Measurements from ENCODE around the gene SYT12. TPM values are rescaled to one million over a fixed set of nuclear protein-coding genes. Genes with fewer than 3 reads are reported as not detected.

SYT12 gene
- total RNA-seq, 1 donor from 2014 or later = 6.3 TPM

GRCh38 chr11:67030976-67031375 lies 8.0 kb downstream of the SYT12 start:
- no peaks in the 10 kb centered on the region for H3K36me3 ChIP-seq
- no peak overlapping the region for H3K4me3 ChIP-seq
- no peak overlapping the region for H3K27ac ChIP-seq
- no peaks in the 10 kb centered on the region for H3K27me3 ChIP-seq
- TF ChIP-seq CTCF (IDR thresholded peaks at IDR 0.05) = no peak
- intact Hi-C loops (cut with DNase I) = loop anchor here (5.0 kb wide), 1 partner anchor 59 kb away; no protein-coding TSS in a partner anchor
- H3K4me1 ChIP-seq = peaks cover 3 to 12% of the 10 kb centered on the region in 2 donors
- DNase-seq (ENCODE audit: low spot score in 2 of 2) = no peak
- H3K9me3 ChIP-seq = no peaks in the 10 kb centered on the region

- DNase-seq (ENCODE audit: low spot score in 2 of 2) = no peak
- no peak for TF ChIP-seq CTCF (IDR thresholded peaks at IDR 0.05)
- H3K4me3 ChIP-seq = no peak overlapping the region
- H3K4me1 ChIP-seq = peaks cover 3 to 12% of the 10 kb centered on the region in 2 donors
- intact Hi-C loops (cut with DNase I) = loop anchor here (5.0 kb wide), 1 partner anchor 60 kb away; no protein-coding TSS in a partner anchor
- no peaks in the 10 kb centered on the region for H3K36me3 ChIP-seq
- no peaks in the 10 kb centered on the region for H3K27me3 ChIP-seq
- peak overlapping the region; percentile 5 to 69 for H3K27ac ChIP-seq
- H3K9me3 ChIP-seq = no peaks in the 10 kb centered on the region
Measured at GRCh38 chr11:67031791-67032561, 9.0 kb downstream of the SYT12 start.

- DNase-seq (ENCODE audit: low spot score in 2 of 2) = peak; percentile 32 to 88
- peak overlapping the region; percentile 46 to 69 for H3K27ac ChIP-seq
Measured at GRCh38 chr11:67032830-67033551, 10.1 kb downstream of the SYT12 start.

GRCh38 chr11:67033661-67034166 lies 10.8 kb downstream of the SYT12 start:
- peak overlapping the region; percentile 46 to 69 for H3K27ac ChIP-seq

More at GRCh38 chr11:67032830-67033551, 10.1 kb downstream of the SYT12 start:
- Histone ChIP-seq H3K27me3 (no peaks in the 10 kb centered on the region), H3K4me3 (no peak overlapping the region), H3K9me3 (no peaks in the 10 kb centered on the region), H3K4me1 (peaks cover 3 to 12% of the 10 kb centered on the region in 2 donors), H3K36me3 (no peaks in the 10 kb centered on the region)
- TF ChIP-seq CTCF (IDR thresholded peaks at IDR 0.05) = no peak
- intact Hi-C loops (cut with DNase I) = loop anchor here (5.0 kb wide), 1 partner anchor 61 kb away; no protein-coding TSS in a partner anchor

More at GRCh38 chr11:67033661-67034166, 10.8 kb downstream of the SYT12 start:
- no peaks in the 10 kb centered on the region for H3K27me3 ChIP-seq
- intact Hi-C loops (cut with DNase I) = loop anchor here (5.0 kb wide), 1 partner anchor 61 kb away; no protein-coding TSS in a partner anchor
- peaks cover 3 to 12% of the 10 kb centered on the region in 2 donors for H3K4me1 ChIP-seq
- H3K9me3 ChIP-seq = no peaks in the 10 kb centered on the region
- H3K4me3 ChIP-seq = no peak overlapping the region
- DNase-seq (ENCODE audit: low spot score in 2 of 2) = no peak
- H3K36me3 ChIP-seq = no peaks in the 10 kb centered on the region
- no peak for TF ChIP-seq CTCF (IDR thresholded peaks at IDR 0.05)
